ENCODE data around the gene BAG5. TPM values are rescaled to one million over a fixed set of nuclear protein-coding genes. Genes with fewer than 3 reads are reported as not detected.

BAG5 gene
- total and polyA plus RNA-seq, 5 experiments from 2014 or later: 39.0 to 48.5 (median 46.9) TPM

GRCh38 chr14:103522649-103523574, 39.5 kb downstream of the BAG5 start, which contains the start of gene CKB:
CKB (minus strand) TSS chr14:103522830; CDS start chr14:103522493, 337 bp downstream.
- Mint-ChIP-seq H3K27me3 (peaks cover 0 to 8% (median 1%) of the 10 kb centered on the region in 5 donors), H3K9me3 (no peaks in the 10 kb centered on the region), H3K4me3 (peak within 1 kb of the TSS; percentile 43 to 75 (median 63)), H3K36me3 (no peaks in the 10 kb centered on the region), H3K27ac (peak within 1 kb of the TSS in 2 of 10 donors; percentile 21 to 22), H3K4me1 (peaks cover 11 to 32% (median 21%) of the 10 kb centered on the region in 4 donors)
- ATAC-seq (no peak), DNase-seq (no peak)
- POLR2A ChIA-PET: interaction anchor here (0.7 to 0.9 kb wide), 2 partner anchors 21 to 178 kb away, joined by 3 read pairs; no protein-coding TSS in a partner anchor

GRCh38 chr14:103521951-103522563, 40.4 kb downstream of the BAG5 start:
- Mint-ChIP-seq H3K9me3 (no peaks in the 10 kb centered on the region), H3K4me1 (peaks cover 6 to 24% (median 13%) of the 10 kb centered on the region in 4 donors), H3K27ac (no peak overlapping the region), H3K4me3 (peak overlapping the region; percentile 30 to 73 (median 59)), H3K36me3 (no peaks in the 10 kb centered on the region), H3K27me3 (peaks cover 0 to 8% (median 1%) of the 10 kb centered on the region in 5 donors)
- peak; percentile 13 to 19 for ATAC-seq
- POLR2A ChIA-PET: interaction anchor here (0.9 to 2.8 kb wide), 2 partner anchors 40 to 177 kb away, joined by 3 to 9 read pairs; partner anchors contain the start of genes BAG5 and COA8
- DNase-seq: peak in 1 of 10 donors; percentile 59

DNA sequence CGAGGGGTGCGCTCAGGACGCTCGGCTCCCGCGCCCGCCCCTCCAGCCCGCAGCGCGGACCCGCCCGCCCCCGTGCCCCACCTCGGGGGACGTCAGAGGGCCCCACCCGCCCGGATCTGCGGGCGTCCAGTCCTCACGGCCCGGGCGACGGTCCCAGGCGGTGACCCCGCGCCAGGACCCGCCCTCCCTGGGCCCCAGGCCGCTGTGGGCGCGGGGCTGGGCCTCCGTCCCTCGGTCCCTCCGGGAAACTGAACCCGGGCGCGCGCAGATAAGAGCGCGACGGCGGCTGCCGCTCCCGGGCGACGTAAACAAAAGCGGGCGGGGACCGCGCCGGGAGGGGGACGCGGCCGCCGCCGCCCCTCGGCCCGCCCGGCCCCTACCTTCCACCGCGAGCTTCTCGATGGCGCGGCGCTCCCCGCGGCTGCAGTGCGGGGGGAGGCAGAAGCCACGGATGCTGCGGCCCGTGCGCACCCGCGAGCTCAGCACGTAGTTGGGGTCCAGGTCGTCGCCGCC, 41.0 kb downstream of the BAG5 start:
- H3K27ac Mint-ChIP-seq: no peak overlapping the region
- H3K27me3 Mint-ChIP-seq: peaks cover 0 to 8% (median 1%) of the 10 kb centered on the region in 5 donors
- peaks cover 6 to 18% (median 10%) of the 10 kb centered on the region in 4 donors for H3K4me1 Mint-ChIP-seq
- H3K4me3 Mint-ChIP-seq: peak overlapping the region in 4 of 10 donors; percentile 57 to 76 (median 62)
- no peaks in the 10 kb centered on the region for H3K9me3 Mint-ChIP-seq
- POLR2A ChIA-PET: interaction anchor here (0.9 to 2.8 kb wide), 2 partner anchors 9 to 41 kb away, joined by 3 to 9 read pairs; partner anchors contain the start of genes BAG5 and COA8
- ATAC-seq (peak; percentile 26 to 31), DNase-seq (peak in 2 of 10 donors; percentile 15 to 63)
- no peaks in the 10 kb centered on the region for H3K36me3 Mint-ChIP-seq

DNA sequence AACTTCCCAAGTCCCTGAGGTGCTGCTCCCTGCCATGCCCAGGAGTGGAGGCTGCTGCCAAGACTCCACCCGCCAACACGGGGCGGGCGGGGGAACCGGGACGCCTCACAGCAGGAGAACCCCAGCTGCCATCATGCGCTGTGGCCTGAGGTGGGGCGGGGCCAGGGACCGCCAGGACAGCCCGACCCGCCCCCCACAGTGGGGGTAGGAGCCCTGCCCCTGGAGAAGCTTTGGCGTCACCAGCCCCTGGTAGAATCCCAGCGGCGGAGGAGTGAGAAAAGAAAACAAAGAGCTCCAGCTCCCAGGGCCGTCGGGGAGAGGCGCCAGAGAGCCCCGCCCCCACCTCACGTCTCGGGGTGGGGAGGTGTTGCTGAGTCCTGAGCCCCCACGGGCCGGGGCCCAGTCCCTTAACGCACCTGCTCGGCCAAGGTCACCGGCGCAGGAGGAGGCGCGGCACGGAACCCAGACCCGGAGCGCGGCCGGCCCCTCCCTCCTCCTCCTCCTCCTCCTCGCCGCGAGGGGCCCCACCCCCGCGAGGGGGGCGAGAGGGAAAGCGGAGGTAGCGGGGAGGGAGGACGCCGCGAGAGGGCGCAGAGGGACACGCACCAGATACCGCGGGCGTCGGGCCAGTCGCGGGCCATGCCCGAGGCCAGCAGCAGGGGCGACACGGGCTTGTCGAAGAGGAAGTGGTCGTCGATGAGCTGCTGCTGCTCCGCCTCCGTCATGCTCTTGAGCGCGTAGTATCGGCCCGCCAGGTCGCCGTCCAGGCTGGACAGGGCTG, 41.6 kb downstream of the BAG5 start:
- H3K27ac Mint-ChIP-seq: no peak overlapping the region
- DNase-seq: peak; percentile 54 to 79 (median 63)
- peaks cover 6 to 17% (median 11%) of the 10 kb centered on the region in 4 donors for H3K4me1 Mint-ChIP-seq
- peaks cover 0 to 8% (median 1%) of the 10 kb centered on the region in 5 donors for H3K27me3 Mint-ChIP-seq
- peak; percentile 72 to 75 for ATAC-seq
- no peaks in the 10 kb centered on the region for H3K36me3 Mint-ChIP-seq
- H3K9me3 Mint-ChIP-seq: no peaks in the 10 kb centered on the region
- POLR2A ChIA-PET: interaction anchor here (0.5 to 2.8 kb wide), 4 partner anchors 9 to 1712 kb away, joined by 3 to 9 read pairs (median 4); partner anchors contain the start of genes BAG5 and COA8
- peak overlapping the region in 9 of 10 donors; percentile 39 to 81 (median 62) for H3K4me3 Mint-ChIP-seq

DNA sequence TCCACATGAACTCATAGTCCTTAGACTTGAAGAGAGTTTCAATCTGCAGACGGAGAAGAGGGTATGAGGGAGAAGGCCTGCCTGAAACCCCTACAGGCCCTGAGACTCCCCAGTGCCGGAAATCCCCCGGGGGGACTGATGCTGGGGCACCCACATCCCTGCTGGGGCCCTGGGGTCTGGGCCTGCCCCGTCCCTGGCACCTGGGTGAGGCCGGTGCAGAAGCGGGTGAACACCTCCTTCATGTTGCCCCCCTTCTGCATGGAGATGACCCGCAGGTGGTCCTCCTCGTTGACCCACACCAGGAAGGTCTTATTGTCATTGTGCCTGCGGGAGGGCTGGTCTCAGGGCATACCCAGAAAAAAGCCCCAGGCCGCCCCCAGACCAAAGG, 42.2 kb downstream of the BAG5 start:
- DNase-seq: peak in 1 of 10 donors; percentile 59
- peak overlapping the region; percentile 15 to 78 (median 60) for H3K4me3 Mint-ChIP-seq
- H3K27me3 Mint-ChIP-seq: peaks cover 0 to 8% (median 1%) of the 10 kb centered on the region in 5 donors
- POLR2A ChIA-PET: interaction anchor here (0.5 to 2.8 kb wide), 3 partner anchors 9 to 1711 kb away, joined by 3 to 9 read pairs (median 4); partner anchors contain the start of genes BAG5 and COA8
- no peaks in the 10 kb centered on the region for H3K9me3 Mint-ChIP-seq
- H3K27ac Mint-ChIP-seq: no peak overlapping the region
- ATAC-seq: no peak
- H3K4me1 Mint-ChIP-seq: peaks cover 6 to 15% (median 11%) of the 10 kb centered on the region in 4 donors
- H3K36me3 Mint-ChIP-seq: no peaks in the 10 kb centered on the region

- ATAC-seq (no peak), DNase-seq (peak in 1 of 10 donors; percentile 48)
- Mint-ChIP-seq H3K36me3 (no peaks in the 10 kb centered on the region), H3K4me3 (peak overlapping the region; percentile 30 to 79 (median 62)), H3K9me3 (no peaks in the 10 kb centered on the region), H3K27me3 (peaks cover 0 to 8% (median 1%) of the 10 kb centered on the region in 5 donors), H3K27ac (peak overlapping the region in 1 of 10 donors; percentile 89), H3K4me1 (peaks cover 6 to 15% (median 12%) of the 10 kb centered on the region in 4 donors)
- POLR2A ChIA-PET: interaction anchor here (1.0 to 2.8 kb wide), 4 partner anchors 9 to 43 kb away, joined by 4 to 9 read pairs (median 6); partner anchors contain the start of genes BAG5, COA8 and TRMT61A
These were observed 42.6 kb downstream of the BAG5 start for GRCh38 chr14:103519837-103520212.

DNA sequence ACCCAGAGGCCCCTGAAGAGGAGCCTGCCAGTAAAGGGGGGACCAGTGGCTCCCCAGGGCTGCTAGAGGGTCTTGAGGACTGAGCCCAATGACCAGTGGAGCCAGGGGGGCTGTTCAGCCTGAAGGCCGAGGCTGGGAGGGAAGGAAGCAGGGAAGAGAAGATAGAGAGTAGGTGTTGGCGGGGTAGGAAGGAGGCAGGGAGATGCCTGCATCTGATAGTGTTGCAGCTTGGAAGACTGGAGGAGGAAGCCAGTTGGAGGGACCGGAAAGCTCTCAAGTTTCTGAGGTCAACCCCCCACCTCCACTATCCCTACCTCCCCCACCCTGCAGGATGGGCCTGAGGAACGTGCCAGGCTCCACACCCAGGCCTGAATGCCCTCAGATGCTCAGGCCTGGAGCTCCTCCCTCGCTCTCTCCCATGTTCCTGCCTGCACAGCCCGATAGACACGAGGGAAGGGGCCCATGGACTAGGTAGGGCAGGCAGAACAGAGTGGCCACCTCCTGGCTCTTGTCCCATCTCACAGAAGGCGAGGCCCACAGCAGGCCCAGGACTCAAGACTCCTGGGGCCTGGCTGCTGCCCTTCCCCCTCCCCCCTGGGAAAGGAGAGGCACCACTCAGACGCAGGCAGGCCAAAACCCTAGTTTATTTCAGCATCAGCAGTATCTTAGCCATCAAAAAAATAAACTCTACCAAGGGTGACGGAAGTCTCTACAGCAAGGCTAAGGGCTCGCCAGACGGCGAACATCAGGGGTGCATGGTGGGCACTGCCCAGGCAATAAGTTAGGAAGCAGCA, 43.2 kb downstream of the BAG5 start:
- peaks cover 9 to 16% (median 15%) of the 10 kb centered on the region in 4 donors for H3K4me1 Mint-ChIP-seq
- peak overlapping the region in 2 of 10 donors; percentile 88 to 89 for H3K27ac Mint-ChIP-seq
- POLR2A ChIA-PET: interaction anchor here (0.6 to 2.8 kb wide), 4 partner anchors 10 to 77 kb away, joined by 4 to 9 read pairs (median 6); partner anchors contain the start of genes BAG5, COA8 and TRMT61A
- H3K27me3 Mint-ChIP-seq: peaks cover 0 to 8% (median 1%) of the 10 kb centered on the region in 5 donors
- H3K9me3 Mint-ChIP-seq: no peaks in the 10 kb centered on the region
- DNase-seq: peak in 1 of 10 donors; percentile 54
- H3K4me3 Mint-ChIP-seq: peak overlapping the region; percentile 13 to 79 (median 62)
- no peak for ATAC-seq
- no peaks in the 10 kb centered on the region for H3K36me3 Mint-ChIP-seq

DNA sequence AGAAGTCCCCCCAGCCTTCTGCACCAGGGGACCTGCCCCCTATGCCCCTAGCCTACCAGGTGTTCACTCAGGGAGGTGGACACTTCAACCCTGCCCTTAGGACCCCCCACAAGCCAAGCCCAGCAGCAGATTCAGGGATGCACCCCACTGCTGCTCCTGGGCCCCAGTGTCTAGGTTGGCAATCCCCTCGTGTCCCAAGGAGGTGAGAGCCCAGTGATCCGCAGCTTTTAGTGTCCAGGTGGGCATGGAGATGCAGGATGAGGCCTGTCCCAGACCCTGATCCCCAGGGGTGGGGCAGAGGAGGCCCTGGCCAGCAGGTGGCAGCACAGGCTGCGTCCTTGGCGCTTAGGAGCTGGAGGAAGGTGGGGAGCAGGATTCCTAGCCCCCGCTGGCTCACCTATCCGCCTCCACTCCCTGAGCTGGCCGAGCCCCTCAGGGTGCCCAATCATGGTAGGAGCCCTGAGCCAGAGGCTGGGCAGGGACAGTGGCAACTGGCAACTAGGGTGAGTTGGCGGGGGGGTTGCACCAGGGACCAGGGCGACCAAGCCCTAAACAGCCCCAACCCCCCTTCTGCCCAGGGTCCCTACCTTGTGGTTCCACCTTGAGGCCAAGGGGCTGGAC, 43.9 kb downstream of the BAG5 start:
- Mint-ChIP-seq H3K36me3 (no peaks in the 10 kb centered on the region), H3K4me1 (peaks cover 9 to 16% (median 13%) of the 10 kb centered on the region in 4 donors), H3K27me3 (peaks cover 0 to 5% (median under 1%) of the 10 kb centered on the region in 5 donors), H3K4me3 (peak overlapping the region in 2 of 10 donors; percentile 41 to 62), H3K9me3 (no peaks in the 10 kb centered on the region), H3K27ac (peak overlapping the region in 1 of 10 donors; percentile 9)
- ATAC-seq (peak; percentile 33 to 34), DNase-seq (peak; percentile 31 to 78 (median 56))
- POLR2A ChIA-PET: interaction anchor here (1.6 kb wide), 2 partner anchors 10 to 27 kb away, joined by 5 to 6 read pairs; partner anchors contain the start of gene TRMT61A

DNA sequence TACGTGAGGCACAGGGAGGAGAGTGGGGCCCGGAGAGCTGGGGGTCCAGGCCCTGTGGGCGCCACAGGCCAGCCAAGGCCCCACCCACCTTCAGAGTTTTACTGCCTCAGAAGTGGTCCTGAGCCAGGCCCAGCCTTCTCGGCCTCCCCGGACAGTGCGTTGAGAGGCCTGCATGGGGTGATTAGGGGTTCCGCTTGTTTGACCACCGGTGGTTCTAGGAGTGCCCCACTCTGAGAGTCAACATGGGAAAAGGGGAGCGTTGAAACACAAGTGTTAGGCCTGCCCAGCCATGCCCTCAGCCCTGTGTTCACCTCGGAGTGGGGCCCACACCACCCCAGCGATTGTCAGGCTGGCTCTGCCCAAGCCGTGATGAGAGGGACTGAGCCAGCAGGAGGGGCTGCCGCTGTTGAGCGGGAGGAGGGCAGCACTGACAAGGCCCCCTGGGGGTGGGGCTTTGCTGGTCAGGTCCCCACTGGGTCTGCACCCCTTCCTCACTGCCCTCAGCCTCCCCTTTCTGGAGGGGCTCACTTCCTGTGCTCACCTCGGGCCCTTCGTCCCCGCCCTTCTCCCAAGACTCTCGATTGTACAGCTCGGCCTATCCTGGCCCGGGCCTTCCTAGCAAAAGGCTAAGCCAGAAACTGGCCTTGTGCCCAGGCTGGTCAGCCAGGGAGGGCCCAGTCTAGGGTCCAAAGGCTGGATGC, 44.6 kb downstream of the BAG5 start:
- H3K4me3 Mint-ChIP-seq: no peak overlapping the region
- peak in 1 of 10 donors; percentile 52 for DNase-seq
- H3K36me3 Mint-ChIP-seq: no peaks in the 10 kb centered on the region
- H3K27ac Mint-ChIP-seq: peak overlapping the region in 2 of 10 donors; percentile 59 to 71
- H3K27me3 Mint-ChIP-seq: peaks cover 0 to 4% (median 0%) of the 10 kb centered on the region in 5 donors
- no peak for ATAC-seq
- H3K9me3 Mint-ChIP-seq: no peaks in the 10 kb centered on the region
- peaks cover 9 to 16% (median 12%) of the 10 kb centered on the region in 4 donors for H3K4me1 Mint-ChIP-seq
- POLR2A ChIA-PET: interaction anchor here (1.6 kb wide), 1 partner anchor 11 kb away, joined by 6 read pairs; the partner anchor contains the start of gene TRMT61A

DNA sequence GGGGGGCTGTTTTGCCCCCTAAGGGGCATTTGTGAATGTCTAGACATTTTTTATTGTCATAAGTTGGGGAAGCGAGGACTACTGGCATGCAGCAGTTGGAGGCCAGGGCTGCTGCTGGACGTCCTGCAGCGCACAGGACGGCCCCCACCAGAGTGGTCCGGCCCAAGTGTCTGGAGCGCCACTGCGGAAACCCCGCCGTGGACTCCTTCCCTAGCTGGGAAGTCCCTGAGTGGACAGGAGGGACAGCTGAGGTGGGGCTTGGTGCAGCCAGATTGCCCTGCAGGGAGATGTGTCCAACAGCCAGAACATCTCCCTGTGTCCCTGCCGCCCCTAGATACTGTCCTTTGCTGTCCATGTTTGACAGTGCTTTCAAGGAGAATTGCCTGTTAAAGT, 45.3 kb downstream of the BAG5 start:
- Mint-ChIP-seq H3K27ac (peak overlapping the region in 2 of 10 donors; percentile 39 to 71), H3K9me3 (no peaks in the 10 kb centered on the region), H3K4me1 (peaks cover 9 to 21% (median 13%) of the 10 kb centered on the region in 4 donors), H3K4me3 (no peak overlapping the region), H3K27me3 (peaks cover 0 to 4% (median 0%) of the 10 kb centered on the region in 5 donors), H3K36me3 (peaks cover 0 to 3% (median 0%) of the 10 kb centered on the region in 3 donors)
- POLR2A ChIA-PET: no interaction called here
- ATAC-seq (no peak), DNase-seq (no peak)

Measured in naive thymus-derived CD8-positive, alpha-beta T cell (primary cell).